H1 (cell line): Measurements from ENCODE around the gene SLC12A8. TPM values are rescaled to one million over a fixed set of nuclear protein-coding genes. Genes with fewer than 3 reads are reported as not detected.

ENCODE experiments used
- CTCF ChIA-PET: fragments of 300-600 bp; sonication (Branson Sonifier 250); formaldehyde crosslinking; loops from one replicate; lab custom pipeline; 2021; ENCODE audit not compliant: partially characterized antibody; lab: Charles Lee
- POLR2A ChIA-PET: fragments of 300-600 bp; sonication (Branson Sonifier 250); formaldehyde crosslinking; loops from one replicate; lab custom pipeline; 2021; ENCODE audit warnings: inconsistent platforms; ENCODE audit not compliant: partially characterized antibody; lab: Charles Lee
- DNase-seq, 2 experiments: peaks; one replicate each; pipeline versions ENCODE4 v3.0.0 to v3.0.0-alpha.2; 2010 to 2022; ENCODE audit warnings: low spot score in 2 of 2, low read depth in 1 of 2, mixed read lengths in 1 of 2
- FAIRE-seq: peaks from 2 replicates; lab custom pipeline; 2011; peaks lifted over from hg19 to GRCh38; lab: Jason Lieb, UNC
- H2AFZ ChIP-seq: 2 replicates; pipeline ENCODE4 v1.8.1; 2012; ENCODE audit warnings: low read length, inconsistent platforms
- H2AK5ac ChIP-seq: 2 replicates; pipeline ENCODE4 v1.6.1; 2013; ENCODE audit warnings: low read depth, low read length
- H2BK120ac ChIP-seq: replicated peaks from 2 replicates; pipeline ENCODE3; 2013; ENCODE audit warnings: low read depth, low read length, inconsistent platforms
- H2BK12ac ChIP-seq: 2 replicates; pipeline ENCODE4 v1.6.1; 2013; ENCODE audit warnings: low read depth, low read length
- H2BK15ac ChIP-seq: 2 replicates; pipeline ENCODE4 v1.6.1; 2013; ENCODE audit warnings: low read length
- H2BK20ac ChIP-seq: 2 replicates; pipeline ENCODE4 v1.6.1; 2013; ENCODE audit warnings: low read length
- H2BK5ac ChIP-seq: 2 replicates; pipeline ENCODE4 v1.6.1; 2013; ENCODE audit warnings: low read depth, low read length
- H3K14ac ChIP-seq: 2 replicates; pipeline ENCODE4 v1.6.1; 2013; ENCODE audit warnings: inconsistent platforms; ENCODE audit not compliant: insufficient read length
- H3K18ac ChIP-seq: 2 replicates; pipeline ENCODE4 v1.6.1; 2013; ENCODE audit warnings: low read length; ENCODE audit errors: extremely low read depth
- H3K23ac ChIP-seq: 2 replicates; pipeline ENCODE4 v1.6.1; 2013; ENCODE audit warnings: inconsistent platforms; ENCODE audit not compliant: insufficient read length
- H3K23me2 ChIP-seq: 2 replicates; pipeline ENCODE4 v1.6.1; 2013; ENCODE audit warnings: low read depth, low read length
- H3K27ac ChIP-seq: 2 replicates; pipeline ENCODE4 v1.6.1; 2011; ENCODE audit warnings: low read depth, low read length, inconsistent platforms
- H3K27me3 ChIP-seq, 4 experiments: replicated peaks in 1 of 4; 1 replicate in 1 of 4; 2 replicates in 3 of 4; pipeline versions ENCODE4 v1.6.1 to v1.8.1; 2011 to 2013; ENCODE audit warnings: low read length in 3 of 4, mild to moderate bottlenecking in 3 of 4, inconsistent platforms in 2 of 4, mixed read lengths in 2 of 4, moderate library complexity in 1 of 4; ENCODE audit not compliant: control insufficient read depth in 3 of 4, insufficient read depth in 3 of 4; ENCODE audit errors: extremely low read depth in 1 of 4
- H3K36me3 ChIP-seq, 4 experiments: 2 replicates each; pipeline versions ENCODE4 v1.6.1 to v1.8.1; 2011 to 2013; ENCODE audit warnings: mild to moderate bottlenecking in 4 of 4, low read length in 3 of 4, moderate library complexity in 2 of 4, control low read depth in 1 of 4, inconsistent platforms in 1 of 4; ENCODE audit not compliant: insufficient read depth in 4 of 4, control insufficient read depth in 2 of 4
- H3K4ac ChIP-seq: replicated peaks from 2 replicates; pipeline ENCODE3; 2013; ENCODE audit warnings: low read length, low read depth, mixed read lengths, inconsistent platforms; ENCODE audit not compliant: insufficient read length
- H3K4me1 ChIP-seq, 4 experiments: replicated peaks in 1 of 4; 1 replicate in 1 of 4; 2 replicates in 3 of 4; pipeline versions ENCODE4 v1.6.1 to v1.8.1; 2011 to 2013; ENCODE audit warnings: low read length in 3 of 4, inconsistent platforms in 2 of 4, mixed read lengths in 1 of 4; ENCODE audit not compliant: insufficient read depth in 4 of 4, control insufficient read depth in 3 of 4
- H3K4me2 ChIP-seq, 2 experiments: 2 replicates each; pipeline versions ENCODE4 v1.6.1 to v1.8.1; 2011 to 2013; ENCODE audit warnings: low read depth in 2 of 2, low read length in 2 of 2, control low read depth in 1 of 2, inconsistent platforms in 1 of 2, mild to moderate bottlenecking in 1 of 2; ENCODE audit not compliant: insufficient read depth in 1 of 2
- H3K4me3 ChIP-seq, 4 experiments: fragments of 200-600, 300-600 bp in 1 of 4; sonication (generic), shearing (Covaris generic), sonication (Bioruptor Twin) in 1 of 4; 2 replicates each; pipeline versions ENCODE4 v1.5.1 to v1.8.1; 2011 to 2016; ENCODE audit warnings: low read length in 4 of 4, low read depth in 3 of 4, control low read depth in 2 of 4, inconsistent platforms in 2 of 4, mild to moderate bottlenecking in 2 of 4, mixed read lengths in 1 of 4, moderate library complexity in 1 of 4; ENCODE audit not compliant: insufficient read depth in 2 of 4; ENCODE audit errors: extremely low read depth in 1 of 4
- H3K56ac ChIP-seq: replicated peaks from 2 replicates; pipeline ENCODE3; 2013; ENCODE audit warnings: low read depth, mild to moderate bottlenecking, mixed read lengths, low read length, inconsistent platforms; ENCODE audit not compliant: insufficient read length
- H3K79me1 ChIP-seq: 2 replicates; pipeline ENCODE4 v1.6.1; 2013; ENCODE audit warnings: low read depth, low read length, control low read depth
- H3K79me2 ChIP-seq, 2 experiments: 2 replicates each; pipeline versions ENCODE4 v1.6.1 to v1.8.1; 2012 to 2013; ENCODE audit warnings: low read length in 2 of 2, mild to moderate bottlenecking in 2 of 2, inconsistent platforms in 1 of 2; ENCODE audit not compliant: insufficient read depth in 2 of 2, control insufficient read depth in 1 of 2
- H3K9ac ChIP-seq, 4 experiments: replicated peaks in 1 of 4; 1 replicate in 1 of 4; 2 replicates in 3 of 4; pipeline versions ENCODE4 v1.6.1 to v1.8.1; 2011 to 2013; ENCODE audit warnings: low read depth in 3 of 4, low read length in 3 of 4, control low read depth in 2 of 4, mild to moderate bottlenecking in 2 of 4, moderate library complexity in 2 of 4, inconsistent platforms in 1 of 4; ENCODE audit errors: extremely low read depth in 1 of 4
- H3K9me3 ChIP-seq, 2 experiments: 2 replicates each; pipeline versions ENCODE4 v1.6.1 to v1.8.1; 2012 to 2013; ENCODE audit warnings: mild to moderate bottlenecking in 2 of 2, moderate library complexity in 2 of 2, control low read depth in 1 of 2, inconsistent platforms in 1 of 2, low read depth in 1 of 2, low read length in 1 of 2, mixed read lengths in 1 of 2; ENCODE audit not compliant: insufficient read depth in 2 of 2
- H4K20me1 ChIP-seq, 2 experiments: replicated peaks in 1 of 2; 2 replicates each; pipeline versions ENCODE3 to v1.8.1; 2011 to 2013; ENCODE audit warnings: inconsistent platforms in 2 of 2, low read length in 2 of 2, mild to moderate bottlenecking in 1 of 2; ENCODE audit not compliant: insufficient read depth in 2 of 2, control insufficient read depth in 1 of 2
- H4K5ac ChIP-seq: 2 replicates; pipeline ENCODE4 v1.6.1; 2013; ENCODE audit warnings: low read length, low read depth, mixed read lengths, inconsistent platforms; ENCODE audit not compliant: insufficient read length
- H4K8ac ChIP-seq: 2 replicates; pipeline ENCODE4 v1.8.0; 2013; ENCODE audit warnings: mild to moderate bottlenecking, moderate library complexity, low read length, inconsistent platforms; ENCODE audit not compliant: insufficient read depth; ENCODE audit errors: extremely low read depth
- H4K91ac ChIP-seq: replicated peaks from 2 replicates; pipeline ENCODE3; 2013; ENCODE audit warnings: low read length, mixed read lengths, inconsistent platforms; ENCODE audit not compliant: insufficient read length
- BACH1 ChIP-seq: IDR thresholded peaks from 2 replicates; pipeline ENCODE4 v1.6.1; 2012; ENCODE audit warnings: low read length, improper control_type of control experiment
- CHD1 ChIP-seq: IDR thresholded peaks from 2 replicates; pipeline ENCODE4 v1.6.1; 2012; ENCODE audit warnings: low read depth, low read length, improper control_type of control experiment
- EZH2 ChIP-seq: fragments of 200-600 bp; sonication (generic); IDR thresholded peaks from 2 replicates; pipeline ENCODE4 v1.7.1; 2012; ENCODE audit warnings: low read depth, mild to moderate bottlenecking, moderate library complexity, low read length, inconsistent platforms; ENCODE audit not compliant: severe bottlenecking
- POU5F1 ChIP-seq: IDR thresholded peaks from 2 replicates; pipeline ENCODE4 v1.6.1; 2011; ENCODE audit warnings: low read depth, mild to moderate bottlenecking, low read length, moderate library complexity
- RBBP5 ChIP-seq: IDR thresholded peaks from 2 replicates; pipeline ENCODE4 v1.7.1; 2012; ENCODE audit warnings: low read depth, mild to moderate bottlenecking, inconsistent platforms, low read length, moderate library complexity, borderline replicate concordance
- SIX5 ChIP-seq: IDR thresholded peaks from 2 replicates; pipeline ENCODE4 v1.6.1; 2011; ENCODE audit warnings: mild to moderate bottlenecking, low read depth, low read length
- SP2 ChIP-seq: IDR thresholded peaks from 2 replicates; pipeline ENCODE4 v1.6.1; 2012; ENCODE audit warnings: mild to moderate bottlenecking, low read length, inconsistent platforms
- TAF7 ChIP-seq: optimal IDR thresholded peaks from 2 replicates; pipeline ENCODE3; 2011; ENCODE audit warnings: low read depth, mild to moderate bottlenecking, inconsistent platforms, low read length, moderate library complexity, borderline replicate concordance
- TBP ChIP-seq: IDR thresholded peaks from 2 replicates; pipeline ENCODE4 v1.6.1; 2011; ENCODE audit warnings: low read depth, low read length, improper control_type of control experiment
- WGBS, 2 experiments: shearing (Covaris generic) in 1 of 2; methylation state at CpG; one replicate each; pipeline versions ENCODE4 v1.1.6 to v1.1.7; 2013 to 2015; ENCODE audit warnings: low lambda C conversion rate in 2 of 2, mixed read lengths in 2 of 2, inconsistent platforms in 1 of 2, low coverage in 1 of 2, missing lambda C conversion rate in 1 of 2; ENCODE audit not compliant: insufficient replicate concordance in 2 of 2, insufficient coverage in 1 of 2, insufficient read length in 1 of 2; ENCODE audit errors: extremely low coverage in 1 of 2, missing lambda C conversion rate in 1 of 2; 5-methylcytosine and 5-hydroxymethylcytosine counted together
- polyA plus RNA-seq, 7 experiments: library from polyadenylated mRNA; depleted of rRNA in 3 of 7; stranded (reverse) in 5 of 7; unstranded in 2 of 7; fragments of >200 nt in 5 of 7; fragments of 200-250 nt in 2 of 7; gene quantifications; 1 replicate in 5 of 7; 2 replicates in 1 of 7; 4 replicates in 1 of 7; pipeline versions ENCODE4 v1.2.1 to v1.2.3, GENCODE V29; 2011 to 2013; ENCODE audit warnings: missing spikeins in 2 of 7, mixed read lengths in 2 of 7
- total RNA-seq: library from RNA; stranded (reverse); fragmentation: NEBNext Ultra II Directional; extraction: Animal tissue kit (Norgen Biotek cat#: 25700); gene quantifications from 2 replicates; pipeline ENCODE4 v1.2.1, GENCODE V29; 2021
- TF ChIP-seq, protein P1 (sequence below), 3 experiments: IDR thresholded peaks; 1 replicate in 2 of 3; 2 replicates in 1 of 3; pipeline versions ENCODE4 v1.5.1 to v1.6.1; 2011; ENCODE audit warnings: low read length in 3 of 3, mild to moderate bottlenecking in 3 of 3, inconsistent platforms in 2 of 3, low read depth in 1 of 3, moderate library complexity in 1 of 3; ENCODE audit not compliant: insufficient read depth in 1 of 3; ENCODE audit errors: control extremely low read depth in 1 of 3

Gene SLC12A8
- total and polyA plus RNA-seq, 2 of the 8 experiments (the other 6 are each of a cell fraction or from before 2014, with no cell fraction given) = 13.7 to 14.4 TPM

DNA sequence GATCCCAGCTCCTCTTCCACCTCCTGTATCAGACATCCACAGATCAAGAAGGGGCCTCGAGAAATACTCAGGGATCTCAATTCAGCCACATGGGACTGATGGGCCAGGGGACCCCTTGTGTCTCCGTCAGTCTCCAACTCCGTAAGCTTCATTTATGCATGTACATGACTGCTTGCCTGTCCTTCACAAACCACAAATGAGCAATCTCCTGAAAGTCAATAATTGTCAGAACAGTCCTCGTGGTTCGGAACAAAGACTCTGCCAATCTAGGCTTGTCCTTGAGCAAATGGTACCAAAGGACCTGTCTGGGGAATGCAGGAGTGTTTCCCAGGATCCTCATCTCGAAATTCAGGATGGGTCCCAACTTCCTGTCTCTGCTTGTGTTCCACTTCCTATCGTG, 20.8 kb downstream of the SLC12A8 start:
- H4K5ac ChIP-seq = no peak overlapping the region
- H3K14ac ChIP-seq = no peak overlapping the region
- no peak overlapping the region for H3K56ac ChIP-seq
- ChIA-PET CTCF (interaction anchor here (0.5 to 3.2 kb wide), 9 partner anchors 10 to 245 kb away, joined by 3 to 17 read pairs (median 3); no protein-coding TSS in a partner anchor), POLR2A (interaction anchor here (1.4 kb wide), 1 partner anchor 38 kb away, joined by 4 read pairs; no protein-coding TSS in a partner anchor)
- no peak overlapping the region for H2BK5ac ChIP-seq
- no peaks in the 10 kb centered on the region for H3K79me1 ChIP-seq
- H4K91ac ChIP-seq = no peak overlapping the region
- H3K4me1 ChIP-seq = peaks cover 3 to 16% (median 10%) of the 10 kb centered on the region in 4 experiments
- no peak overlapping the region for H2AFZ ChIP-seq
- FAIRE-seq (peak; percentile 13), DNase-seq (no peak)
- no peak overlapping the region for H2BK12ac ChIP-seq
- no peak overlapping the region for H3K4ac ChIP-seq
- no peak overlapping the region for H2BK120ac ChIP-seq
- H2BK20ac ChIP-seq = peak overlapping the region; percentile 11; the same call in 1 of the 2 replicates
- no peak overlapping the region for H3K4me3 ChIP-seq
- no peak overlapping the region for H4K8ac ChIP-seq
- H3K9ac ChIP-seq = no peak overlapping the region
- H3K18ac ChIP-seq = no peak overlapping the region
- H2AK5ac ChIP-seq = peak overlapping the region; percentile 28; the same call in 1 of the 2 replicates
- no peaks in the 10 kb centered on the region for H3K23me2 ChIP-seq
- WGBS, 2 experiments = 91% methylated on average over 7 of the region's 7 CpGs; no CpG with 5 or more reads in 1 of the 2 experiments
- H3K9me3 ChIP-seq = no peaks in the 10 kb centered on the region; a peak in 1 of 4 replicates
- H3K79me2 ChIP-seq = no peaks in the 10 kb centered on the region
- H3K36me3 ChIP-seq = peaks cover 0 to 10% (median 2%) of the 10 kb centered on the region in 4 experiments; a peak in 3 of 8 replicates
- no peaks in the 10 kb centered on the region for H3K27me3 ChIP-seq
- H2BK15ac ChIP-seq = peak overlapping the region; percentile 24; the same call in 1 of the 2 replicates
- TF ChIP-seq, protein P1, sequence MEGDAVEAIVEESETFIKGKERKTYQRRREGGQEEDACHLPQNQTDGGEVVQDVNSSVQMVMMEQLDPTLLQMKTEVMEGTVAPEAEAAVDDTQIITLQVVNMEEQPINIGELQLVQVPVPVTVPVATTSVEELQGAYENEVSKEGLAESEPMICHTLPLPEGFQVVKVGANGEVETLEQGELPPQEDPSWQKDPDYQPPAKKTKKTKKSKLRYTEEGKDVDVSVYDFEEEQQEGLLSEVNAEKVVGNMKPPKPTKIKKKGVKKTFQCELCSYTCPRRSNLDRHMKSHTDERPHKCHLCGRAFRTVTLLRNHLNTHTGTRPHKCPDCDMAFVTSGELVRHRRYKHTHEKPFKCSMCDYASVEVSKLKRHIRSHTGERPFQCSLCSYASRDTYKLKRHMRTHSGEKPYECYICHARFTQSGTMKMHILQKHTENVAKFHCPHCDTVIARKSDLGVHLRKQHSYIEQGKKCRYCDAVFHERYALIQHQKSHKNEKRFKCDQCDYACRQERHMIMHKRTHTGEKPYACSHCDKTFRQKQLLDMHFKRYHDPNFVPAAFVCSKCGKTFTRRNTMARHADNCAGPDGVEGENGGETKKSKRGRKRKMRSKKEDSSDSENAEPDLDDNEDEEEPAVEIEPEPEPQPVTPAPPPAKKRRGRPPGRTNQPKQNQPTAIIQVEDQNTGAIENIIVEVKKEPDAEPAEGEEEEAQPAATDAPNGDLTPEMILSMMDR (IDR thresholded peaks at IDR 0.05; ENCODE audit: control extremely low read depth in 1 of 3, insufficient read depth in 1 of 3, low read depth in 1 of 3, low read length in 3 of 3) = no peak
- TF ChIP-seq SIX5 (no peak), POU5F1 (no peak), CHD1 (no peak), BACH1 (no peak), TBP (no peak), TAF7 (no peak), RBBP5 (no peak), EZH2 (no peak), SP2 (no peak)
- no peak overlapping the region for H3K23ac ChIP-seq
- no peak overlapping the region for H3K27ac ChIP-seq
- H3K4me2 ChIP-seq = no peak overlapping the region
- no peaks in the 10 kb centered on the region for H4K20me1 ChIP-seq
